ENCODE measurements around the gene TCEA2. TPM values are rescaled to one million over a fixed set of nuclear protein-coding genes. Genes with fewer than 3 reads are reported as not detected.

The TCEA2 gene
- total and polyA plus RNA-seq, 11 donors: 19.2 to 52.1 (median 42.6) TPM

GRCh38 chr20:64029293-64030117 is 33.5 kb upstream of the TCEA2 start:
- TF ChIP-seq POLR2A (IDR thresholded peaks at IDR 0.05): no peak
- TF ChIP-seq, protein P1, sequence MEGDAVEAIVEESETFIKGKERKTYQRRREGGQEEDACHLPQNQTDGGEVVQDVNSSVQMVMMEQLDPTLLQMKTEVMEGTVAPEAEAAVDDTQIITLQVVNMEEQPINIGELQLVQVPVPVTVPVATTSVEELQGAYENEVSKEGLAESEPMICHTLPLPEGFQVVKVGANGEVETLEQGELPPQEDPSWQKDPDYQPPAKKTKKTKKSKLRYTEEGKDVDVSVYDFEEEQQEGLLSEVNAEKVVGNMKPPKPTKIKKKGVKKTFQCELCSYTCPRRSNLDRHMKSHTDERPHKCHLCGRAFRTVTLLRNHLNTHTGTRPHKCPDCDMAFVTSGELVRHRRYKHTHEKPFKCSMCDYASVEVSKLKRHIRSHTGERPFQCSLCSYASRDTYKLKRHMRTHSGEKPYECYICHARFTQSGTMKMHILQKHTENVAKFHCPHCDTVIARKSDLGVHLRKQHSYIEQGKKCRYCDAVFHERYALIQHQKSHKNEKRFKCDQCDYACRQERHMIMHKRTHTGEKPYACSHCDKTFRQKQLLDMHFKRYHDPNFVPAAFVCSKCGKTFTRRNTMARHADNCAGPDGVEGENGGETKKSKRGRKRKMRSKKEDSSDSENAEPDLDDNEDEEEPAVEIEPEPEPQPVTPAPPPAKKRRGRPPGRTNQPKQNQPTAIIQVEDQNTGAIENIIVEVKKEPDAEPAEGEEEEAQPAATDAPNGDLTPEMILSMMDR (IDR thresholded peaks at IDR 0.05): no peak
- DNase-seq: no peak

GRCh38 chr20:64030371-64031134 is 32.4 kb upstream of the TCEA2 start:
- ATAC-seq (no peak), DNase-seq (no peak)
- H3K9me3 ChIP-seq: no peaks in the 10 kb centered on the region

More at GRCh38 chr20:64029293-64030117, 33.5 kb upstream of the TCEA2 start:
- Histone ChIP-seq H3K36me3 (peaks cover 6 to 97% (median 88%) of the 10 kb centered on the region in 9 donors), H3K27ac (no peak overlapping the region), H3K4me3 (no peak overlapping the region), H3K27me3 (no peaks in the 10 kb centered on the region), H3K4me1 (peaks cover 0 to 6% (median 0%) of the 10 kb centered on the region in 12 donors), H3K9me3 (no peaks in the 10 kb centered on the region)
- 94 to 95% (median 94%) methylated on average over 24 to 38 of the region's 38 CpGs for WGBS, 4 donors
- no peak for ATAC-seq
- intact Hi-C loops (cut with DNase I): loop anchor here in 3 of 10 donors (5.0 to 10.0 kb wide), 3 partner anchors 45 to 85 kb away; partner anchors contain the start of gene PRPF6 (in 2 of the 3)

DNA sequence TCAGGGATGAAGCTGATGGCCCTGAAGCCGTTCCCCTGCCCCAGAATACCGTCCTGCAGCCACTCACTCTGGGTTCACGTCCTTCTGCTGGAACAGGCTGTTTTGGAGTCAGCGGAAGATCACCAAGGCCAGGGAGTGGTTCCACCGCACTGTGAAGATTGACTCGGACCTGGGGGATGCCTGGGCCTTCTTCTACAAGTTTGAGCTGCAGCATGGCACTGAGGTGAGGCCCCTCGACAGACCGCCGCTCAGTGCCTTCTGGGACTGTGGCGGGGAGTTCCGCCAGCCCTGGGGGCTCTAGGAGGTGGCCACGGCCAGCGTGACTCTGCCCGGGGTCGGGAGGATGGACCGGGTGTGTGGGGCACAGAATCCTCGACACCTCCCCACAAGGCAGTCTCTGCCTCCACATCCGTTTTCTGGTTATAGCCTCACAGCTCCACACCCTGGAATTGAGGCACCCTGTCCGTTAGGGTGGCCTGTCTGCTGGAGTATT is 31.1 kb upstream of the TCEA2 start:
- WGBS, 4 donors: 87 to 94% (median 93%) methylated on average over 8 to 19 of the region's 19 CpGs
- intact Hi-C loops (cut with DNase I): loop anchor here in 3 of 10 donors (5.0 to 10.0 kb wide), 3 partner anchors 47 to 83 kb away; partner anchors contain the start of gene PRPF6 (in 2 of the 3)
- peaks cover 0 to 11% (median 2%) of the 10 kb centered on the region in 9 donors for H3K27me3 ChIP-seq
- H3K36me3 ChIP-seq: peaks cover 3 to 81% (median 72%) of the 10 kb centered on the region in 9 donors
- no peak for ATAC-seq
- DNase-seq: no peak
- no peak overlapping the region for H3K4me3 ChIP-seq
- no peak overlapping the region for H3K27ac ChIP-seq
- H3K9me3 ChIP-seq: no peaks in the 10 kb centered on the region
- peaks cover 0 to 20% (median 0%) of the 10 kb centered on the region in 12 donors for H3K4me1 ChIP-seq
- TF ChIP-seq, protein P1 (IDR thresholded peaks at IDR 0.05): no peak
- no peak for TF ChIP-seq POLR2A (IDR thresholded peaks at IDR 0.05)

More at GRCh38 chr20:64030371-64031134, 32.4 kb upstream of the TCEA2 start:
- peaks cover 0 to 6% (median 0%) of the 10 kb centered on the region in 12 donors for H3K4me1 ChIP-seq
- H3K36me3 ChIP-seq: peaks cover 6 to 94% (median 85%) of the 10 kb centered on the region in 9 donors
- no peak overlapping the region for H3K27ac ChIP-seq
- WGBS, 4 donors: 84 to 91% (median 89%) methylated on average over 17 to 20 of the region's 20 CpGs
- no peaks in the 10 kb centered on the region for H3K27me3 ChIP-seq
- no peak for TF ChIP-seq POLR2A (IDR thresholded peaks at IDR 0.05)
- TF ChIP-seq, protein P1 (IDR thresholded peaks at IDR 0.05): no peak
- H3K4me3 ChIP-seq: no peak overlapping the region
- intact Hi-C loops (cut with DNase I): loop anchor here in 3 of 10 donors (5.0 to 10.0 kb wide), 3 partner anchors 46 to 84 kb away; partner anchors contain the start of gene PRPF6 (in 2 of the 3)
